GM18870 (cell line): ENCODE measurements around the gene CRPPA.
"Not testable (repeated sequence)": the region's sequence is repeated elsewhere in the genome, so short reads cannot be mapped to it uniquely, and the experiment has no call there.

ENCODE experiments used
- ATAC-seq: cut with Tn5 transposase; IDR thresholded peaks from one replicate; pipeline ENCODE4 v1.9.1; 2021; ENCODE audit warnings: moderate library complexity; ENCODE audit not compliant: unreplicated experiment

The CRPPA gene

DNA sequence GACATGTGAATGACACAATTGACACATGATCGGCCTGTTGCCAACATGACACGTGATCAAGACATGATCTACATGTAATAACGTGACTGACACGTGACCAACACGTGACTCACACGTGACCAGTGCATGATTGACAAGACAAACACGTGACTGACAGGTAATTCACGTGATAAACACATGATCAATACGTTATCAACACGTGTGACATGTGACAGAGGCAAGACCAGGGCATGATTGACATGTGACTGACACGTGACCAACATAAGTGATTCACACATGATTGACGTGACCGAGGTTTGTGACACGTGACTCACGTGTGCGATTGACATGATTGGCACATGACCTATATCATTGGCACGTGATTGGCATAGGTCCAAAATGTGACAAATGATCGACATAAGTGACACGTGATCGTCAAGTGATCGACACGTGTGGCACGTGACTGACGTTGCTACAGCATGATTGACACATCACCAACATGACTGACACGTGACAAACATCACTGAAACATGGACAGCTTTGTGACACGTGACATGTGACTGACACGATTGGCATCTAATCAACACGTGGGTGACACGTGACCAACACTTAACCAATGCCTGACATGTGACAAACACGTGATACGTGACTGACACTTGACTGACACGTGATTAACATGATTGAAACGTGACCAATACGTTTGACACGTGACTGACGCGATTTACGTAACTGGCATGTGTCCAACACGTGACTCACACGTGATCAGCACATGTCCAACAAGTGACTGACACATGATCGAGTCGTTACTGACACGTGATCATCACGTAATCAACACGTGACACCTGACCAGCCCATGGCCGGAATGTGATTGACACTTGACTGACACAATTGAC, 23.0 kb downstream of the CRPPA start:
- ATAC-seq, result no peak

DNA sequence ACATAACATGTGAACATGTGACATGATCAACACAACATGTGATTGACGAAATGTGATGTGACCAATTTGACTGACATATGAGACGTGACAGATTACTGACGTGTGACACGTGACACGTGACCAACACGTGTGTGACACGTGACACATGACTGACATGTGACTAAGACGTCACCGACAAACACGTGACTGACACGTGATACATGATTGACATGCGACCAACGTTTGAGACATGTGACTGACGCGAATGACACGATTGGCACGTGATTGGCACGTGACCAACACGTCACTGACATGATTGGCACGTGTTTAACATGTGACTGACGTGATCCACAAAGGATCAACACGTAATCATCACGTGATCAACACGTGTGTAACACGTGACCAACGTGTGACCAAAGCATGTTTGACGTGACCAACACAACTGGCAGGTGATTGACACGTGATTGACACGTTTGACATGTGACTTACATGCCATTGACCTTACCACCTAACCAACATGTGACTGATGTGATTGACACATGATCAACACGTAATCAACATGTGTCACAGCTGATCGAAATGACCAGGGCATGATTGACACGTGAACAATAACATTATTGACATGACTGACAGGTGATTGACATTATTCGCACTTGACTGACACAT, 23.7 kb downstream of the CRPPA start:
- ATAC-seq, result no peak

DNA sequence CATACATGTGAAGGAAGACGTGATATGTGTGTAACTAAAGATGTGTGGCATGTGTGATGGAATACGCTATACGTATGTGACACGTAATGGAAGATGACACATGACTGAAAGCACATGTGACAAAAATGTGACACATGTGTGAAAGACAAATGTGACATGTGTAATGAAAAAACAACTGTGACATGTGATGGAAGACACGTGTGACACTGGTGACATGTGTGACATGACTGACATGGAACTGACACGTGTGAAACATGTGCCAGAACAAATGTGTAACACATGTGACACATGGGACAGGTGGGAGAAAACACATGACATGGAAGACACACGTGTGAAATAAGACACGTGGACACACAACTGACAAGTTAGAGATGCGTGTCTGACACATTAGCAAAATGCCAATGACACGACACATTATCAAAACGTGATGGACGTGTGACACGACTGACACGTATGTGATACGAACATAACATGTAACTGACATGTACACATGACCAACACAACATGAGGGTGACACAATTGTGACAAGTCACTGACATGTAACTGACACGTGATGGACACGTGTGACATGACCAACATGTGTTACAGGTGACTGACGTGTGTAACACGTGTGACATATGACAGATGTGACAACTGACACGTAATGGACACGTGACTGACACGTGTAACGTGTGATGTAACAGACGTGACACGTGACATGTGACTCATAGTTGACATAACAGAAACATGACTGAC, 24.4 kb downstream of the CRPPA start:
- no peak for ATAC-seq

DNA sequence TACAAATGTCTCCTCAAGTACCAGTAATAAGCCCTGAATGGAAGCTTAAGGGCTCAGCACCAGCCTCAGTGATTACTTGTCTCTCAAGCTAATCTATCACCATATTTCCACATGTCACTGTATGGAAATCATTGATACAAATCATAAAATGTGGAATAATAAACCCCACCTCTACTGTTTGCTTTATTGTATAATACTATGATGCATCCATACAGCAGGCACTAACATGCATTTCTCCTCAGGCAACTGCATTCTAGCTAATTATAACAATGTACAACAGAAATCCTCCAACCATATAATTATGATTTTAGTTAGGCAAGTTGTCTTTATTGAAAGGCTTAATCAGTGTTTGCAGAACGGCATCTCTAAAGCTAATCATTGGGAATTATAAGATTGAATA, 26.2 kb downstream of the CRPPA start:
- no peak for ATAC-seq

DNA sequence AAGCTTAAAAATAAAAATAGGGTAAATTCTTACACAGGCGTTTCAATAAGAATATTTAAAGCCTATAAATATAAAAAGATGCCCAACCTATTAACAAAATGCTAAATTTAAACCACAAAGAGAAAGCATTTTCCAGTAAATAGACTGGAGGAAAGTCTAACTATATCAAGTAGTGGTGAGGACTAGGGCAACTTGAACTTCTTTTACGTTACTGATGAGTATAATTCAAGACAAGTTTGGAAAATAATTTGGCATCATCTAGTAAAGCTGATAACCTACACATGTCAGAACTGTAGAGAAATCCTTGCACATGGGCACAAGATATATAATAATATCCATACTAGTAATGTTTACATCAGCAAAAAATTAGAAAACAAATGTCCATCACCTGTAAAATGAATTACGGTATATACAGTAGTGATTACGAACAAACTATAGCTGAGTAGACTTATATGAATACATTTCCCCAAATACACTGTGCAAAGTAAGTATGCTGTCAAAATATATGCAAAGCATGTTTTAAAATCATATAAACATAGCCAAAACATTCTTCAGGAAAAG, 27.4 kb downstream of the CRPPA start:
- no peak for ATAC-seq

DNA sequence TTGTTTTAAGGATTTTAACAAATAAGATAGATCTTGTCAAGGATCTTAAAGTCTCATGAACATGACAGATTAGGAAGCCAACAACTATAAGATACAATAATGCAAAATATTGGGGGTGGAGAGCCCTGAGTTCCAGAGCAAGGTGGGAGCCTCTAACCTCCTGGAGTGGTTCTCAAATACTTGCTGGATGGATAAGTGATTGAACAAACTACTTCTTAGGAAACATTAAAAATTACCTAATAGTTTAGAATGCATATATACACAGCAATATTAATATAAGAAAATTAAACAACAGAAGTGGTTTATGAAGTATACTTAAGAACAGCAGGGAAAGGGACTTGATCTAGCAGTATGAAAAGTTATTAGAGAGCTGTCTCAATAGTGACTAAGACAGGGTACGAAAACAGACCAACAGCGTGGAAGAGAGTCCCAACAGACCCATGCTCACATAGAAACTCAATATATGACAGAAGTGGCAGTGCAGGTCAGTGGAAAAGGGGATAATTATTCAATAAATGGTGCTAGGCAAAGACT, 28.3 kb downstream of the CRPPA start:
- no peak for ATAC-seq

DNA sequence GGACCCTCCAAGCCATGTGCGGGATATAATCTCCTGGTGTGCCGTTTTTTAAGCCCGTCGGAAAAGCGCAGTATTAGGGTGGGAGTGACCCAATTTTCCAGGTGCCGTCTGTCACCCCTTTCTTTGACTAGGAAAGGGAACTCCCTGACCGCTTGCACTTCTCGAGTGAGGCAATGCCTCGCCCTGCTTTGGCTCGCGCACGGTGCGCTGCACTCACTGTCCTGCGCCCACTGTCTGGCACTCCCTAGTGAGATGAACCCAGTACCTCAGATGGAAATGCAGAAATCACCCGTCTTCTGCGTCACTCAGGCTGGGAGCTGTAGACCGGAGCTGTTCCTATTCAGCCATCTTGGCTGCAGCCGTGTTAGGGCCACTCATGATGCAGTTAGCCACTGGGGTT, 37.6 kb downstream of the CRPPA start:
- not testable (repeated sequence) for ATAC-seq

DNA sequence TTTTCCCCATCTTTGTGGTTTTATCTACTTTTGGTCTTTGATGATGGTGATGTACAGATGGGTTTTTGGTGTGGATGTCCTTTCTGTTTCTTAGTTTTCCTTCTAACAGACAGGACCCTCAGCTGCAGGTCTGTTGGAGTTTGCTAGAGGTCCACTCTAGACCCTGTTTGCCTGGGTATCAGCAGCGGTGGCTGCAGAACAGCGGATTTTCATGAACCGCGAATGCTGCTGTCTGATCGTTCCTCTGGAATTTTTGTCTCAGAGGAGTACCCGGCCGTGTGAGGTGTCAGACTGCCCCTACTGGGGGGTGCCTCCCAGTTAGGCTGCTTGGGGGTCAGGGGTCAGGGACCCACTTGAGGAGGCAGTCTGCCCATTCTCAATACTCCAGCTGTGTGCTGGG, 38.2 kb downstream of the CRPPA start:
- not testable (repeated sequence) for ATAC-seq
